Measurements from ENCODE around the gene HAGH.

The HAGH gene

GRCh38 chr16:1776672-1776955, 50.0 kb downstream of the HAGH start:
- Histone ChIP-seq H3K4me3 (IDR thresholded peaks at IDR 0.05; ENCODE audit: insufficient read depth, low read depth, low read length) (no peak overlapping the region), H3K4me2 (no peak overlapping the region), H3K27me3 (ENCODE audit: insufficient read depth, low read depth) (no peaks in the 10 kb centered on the region), H3K79me2 (ENCODE audit: insufficient read depth, low read depth) (peaks cover 37% of the 10 kb centered on the region), H3K36me3 (ENCODE audit: insufficient read depth) (no peaks in the 10 kb centered on the region), H2AFZ (ENCODE audit: low read depth) (no peak overlapping the region), H3K27ac (no peak overlapping the region), H4K20me1 (ENCODE audit: insufficient read depth) (no peaks in the 10 kb centered on the region), H3K4me1 (ENCODE audit: low read depth, poor library complexity, severe bottlenecking) (peaks cover 21% of the 10 kb centered on the region), H3K9ac (no peak overlapping the region)
- TF ChIP-seq CTCF (conservative IDR thresholded peaks at IDR 0.05; ENCODE audit: low read depth, low read length) = no peak

- Histone ChIP-seq H3K4me3 (IDR thresholded peaks at IDR 0.05; ENCODE audit: insufficient read depth, low read depth, low read length) (no peak overlapping the region), H2AFZ (ENCODE audit: low read depth) (no peak overlapping the region), H3K4me2 (no peak overlapping the region), H3K9ac (no peak overlapping the region), H3K4me1 (ENCODE audit: low read depth, poor library complexity, severe bottlenecking) (peaks cover 17% of the 10 kb centered on the region), H3K27me3 (ENCODE audit: insufficient read depth, low read depth) (no peaks in the 10 kb centered on the region), H3K79me2 (ENCODE audit: insufficient read depth, low read depth) (peaks cover 40% of the 10 kb centered on the region), H4K20me1 (ENCODE audit: insufficient read depth) (no peaks in the 10 kb centered on the region), H3K36me3 (ENCODE audit: insufficient read depth) (no peaks in the 10 kb centered on the region), H3K27ac (no peak overlapping the region)
- TF ChIP-seq CTCF (conservative IDR thresholded peaks at IDR 0.05; ENCODE audit: low read depth, low read length) = no peak
Observed at GRCh38 chr16:1775846-1776671, 50.6 kb downstream of the HAGH start.

- Histone ChIP-seq H2AFZ (ENCODE audit: low read depth) (no peak overlapping the region), H3K4me3 (IDR thresholded peaks at IDR 0.05; ENCODE audit: insufficient read depth, low read depth, low read length) (no peak overlapping the region), H3K27ac (no peak overlapping the region), H3K9ac (no peak overlapping the region), H3K4me2 (peak overlapping the region; percentile 99; the same call in 1 of the 2 replicates), H3K36me3 (ENCODE audit: insufficient read depth) (no peaks in the 10 kb centered on the region), H3K79me2 (ENCODE audit: insufficient read depth, low read depth) (peaks cover 41% of the 10 kb centered on the region), H3K4me1 (ENCODE audit: low read depth, poor library complexity, severe bottlenecking) (peaks cover 17% of the 10 kb centered on the region), H4K20me1 (ENCODE audit: insufficient read depth) (no peaks in the 10 kb centered on the region), H3K27me3 (ENCODE audit: insufficient read depth, low read depth) (no peaks in the 10 kb centered on the region)
- TF ChIP-seq CTCF (conservative IDR thresholded peaks at IDR 0.05; ENCODE audit: low read depth, low read length) = no peak
Observed at GRCh38 chr16:1775006-1775845, 51.4 kb downstream of the HAGH start.

- Histone ChIP-seq H3K4me3 (IDR thresholded peaks at IDR 0.05; ENCODE audit: insufficient read depth, low read depth, low read length) (no peak overlapping the region), H2AFZ (ENCODE audit: low read depth) (no peak overlapping the region), H4K20me1 (ENCODE audit: insufficient read depth) (no peaks in the 10 kb centered on the region), H3K79me2 (ENCODE audit: insufficient read depth, low read depth) (peaks cover 41% of the 10 kb centered on the region), H3K9ac (peak overlapping the region; percentile 89; the same call in 1 of the 2 replicates), H3K4me2 (peak overlapping the region; percentile 99), H3K36me3 (ENCODE audit: insufficient read depth) (no peaks in the 10 kb centered on the region), H3K27ac (peak overlapping the region; percentile 82; the same call in 1 of the 2 replicates), H3K27me3 (ENCODE audit: insufficient read depth, low read depth) (no peaks in the 10 kb centered on the region), H3K4me1 (ENCODE audit: low read depth, poor library complexity, severe bottlenecking) (peaks cover 19% of the 10 kb centered on the region)
- no peak for TF ChIP-seq CTCF (conservative IDR thresholded peaks at IDR 0.05; ENCODE audit: low read depth, low read length)
Observed at GRCh38 chr16:1774448-1774780, 52.2 kb downstream of the HAGH start.

All from KMS-11 (cell line).